ENCODE measurements around the gene MCAM.

MCAM gene

DNA sequence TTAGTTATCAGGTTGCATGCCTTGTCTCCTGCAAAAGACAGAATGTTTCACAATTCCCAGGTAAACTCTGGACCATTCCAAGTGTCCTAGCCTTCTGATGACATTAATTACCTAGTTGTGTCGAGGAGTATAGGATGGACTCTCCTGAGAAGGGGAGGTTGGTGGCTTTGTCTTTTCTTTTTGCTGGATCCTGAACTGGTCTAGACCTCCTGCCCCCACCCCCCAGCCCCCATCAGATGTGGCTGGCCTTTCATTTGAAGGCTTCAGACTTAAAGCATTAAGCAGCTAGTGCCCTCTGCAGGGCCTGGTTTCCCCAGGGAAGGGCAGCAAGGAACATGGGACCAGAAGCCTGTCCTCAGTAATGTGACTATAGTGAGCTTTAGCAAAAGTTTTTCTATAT, 9.7 kb downstream of the MCAM start:
- no peak for DNase-seq (ENCODE audit: low read depth in 2 of 2)

DNA sequence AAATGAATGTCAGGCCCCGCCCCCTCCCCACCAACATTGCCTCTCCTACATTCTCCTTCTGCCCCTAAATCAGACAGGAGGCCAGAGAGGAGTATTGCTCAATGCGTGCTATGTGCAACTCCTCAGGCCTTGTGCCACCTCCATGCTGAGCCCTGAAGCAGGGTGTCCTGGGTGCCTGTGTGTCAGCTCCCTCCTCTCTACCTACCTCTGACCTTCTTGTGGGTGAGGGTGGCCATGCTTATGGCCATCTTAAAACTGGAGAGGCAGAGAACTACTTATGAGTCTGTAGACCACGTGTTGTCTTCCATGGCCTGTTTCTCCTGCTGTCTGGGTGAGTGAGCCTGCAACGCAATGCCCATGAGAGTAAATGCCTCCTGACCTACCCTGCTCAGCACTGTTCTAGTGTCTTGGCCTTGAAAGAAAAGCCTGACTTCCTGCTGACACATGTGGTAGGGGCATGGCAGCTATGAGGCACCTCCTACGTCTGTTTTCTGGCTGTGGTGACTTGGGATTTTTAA, 10.5 kb downstream of the MCAM start:
- no peak for DNase-seq (ENCODE audit: low read depth in 2 of 2)

DNA sequence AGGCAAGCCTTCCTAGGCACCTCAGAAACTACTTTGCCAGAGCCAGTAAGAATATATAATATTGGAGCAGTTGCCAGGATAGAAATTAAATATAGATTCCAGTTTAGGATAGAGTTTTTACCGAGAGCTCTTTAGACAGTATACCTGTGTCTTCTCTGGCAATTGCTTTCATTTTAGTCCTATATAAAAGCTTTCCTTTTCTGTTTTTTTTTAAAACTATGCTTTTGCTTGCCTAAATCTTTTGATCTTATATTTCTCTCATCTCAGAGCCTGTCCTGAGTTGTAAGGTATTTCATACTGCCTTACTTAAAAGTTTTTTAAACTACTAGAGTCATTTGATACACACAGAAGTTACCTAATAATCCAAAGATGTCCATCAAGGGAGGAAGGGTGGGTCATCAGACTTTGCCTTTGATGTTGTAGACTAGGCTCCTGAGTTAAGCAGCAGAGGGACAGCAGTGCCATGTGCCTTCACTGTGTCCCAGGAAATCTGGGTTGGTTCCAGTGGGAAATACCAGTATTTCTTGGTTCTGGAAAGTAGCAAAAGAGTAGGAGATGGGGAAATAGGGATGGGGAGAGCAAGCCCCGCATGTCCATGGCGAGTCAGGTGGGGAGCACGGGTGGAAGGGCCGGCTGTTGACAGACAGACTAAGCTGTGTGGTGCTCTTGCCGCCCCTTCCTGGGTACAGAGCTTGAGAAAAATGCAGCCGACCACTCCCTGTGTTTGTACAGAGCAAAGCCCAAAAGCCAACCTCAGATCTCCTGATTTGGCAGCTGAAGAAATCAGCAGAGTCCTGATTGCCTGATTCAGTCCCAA, 11.2 kb downstream of the MCAM start:
- DNase-seq (ENCODE audit: low read depth in 2 of 2): no peak

- no peak for DNase-seq (ENCODE audit: low read depth in 2 of 2)
Measured at GRCh38 chr11:119303227-119303718, 13.7 kb downstream of the MCAM start.

GRCh38 chr11:119300198-119300964, 16.5 kb downstream of the MCAM start:
- no peak for DNase-seq (ENCODE audit: low read depth in 2 of 2)

DNA sequence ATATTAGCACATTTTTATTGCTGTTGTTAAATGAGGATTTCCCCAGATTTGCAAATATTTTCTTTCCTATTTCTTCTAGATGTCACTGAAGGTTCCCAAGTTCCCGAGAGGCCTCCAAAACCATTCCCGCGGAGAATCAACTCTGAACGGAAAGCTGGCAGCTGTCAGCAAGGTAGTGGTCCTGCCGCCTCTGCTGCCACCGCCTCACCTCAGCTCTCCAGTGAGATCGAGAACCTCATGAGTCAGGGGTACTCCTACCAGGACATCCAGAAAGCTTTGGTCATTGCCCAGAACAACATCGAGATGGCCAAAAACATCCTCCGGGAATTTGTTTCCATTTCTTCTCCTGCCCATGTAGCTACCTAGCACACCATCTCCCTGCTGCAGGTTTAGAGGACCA, 17.5 kb downstream of the MCAM start:
- no peak for DNase-seq (ENCODE audit: low read depth in 2 of 2)

DNA sequence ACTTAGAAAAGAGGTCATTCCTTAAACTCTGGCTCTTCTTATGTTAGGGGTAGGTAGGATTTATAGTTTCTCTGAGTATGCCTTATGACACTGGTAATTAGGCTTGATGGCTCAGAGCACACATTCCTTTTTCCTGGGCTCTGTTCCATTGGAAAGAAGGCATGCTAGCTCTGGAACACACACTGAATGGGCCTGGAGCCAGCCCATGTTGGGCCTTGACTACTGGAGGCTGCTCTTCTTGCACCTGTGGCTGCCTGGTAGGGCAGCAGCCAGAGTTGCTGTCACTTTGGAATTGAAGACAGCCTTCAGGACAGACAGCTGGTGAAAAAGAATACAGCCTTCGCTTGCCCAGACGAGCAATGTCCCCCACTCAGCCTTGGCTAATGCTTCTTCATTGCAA, 18.2 kb downstream of the MCAM start:
- no peak for DNase-seq (ENCODE audit: low read depth in 2 of 2)

DNA sequence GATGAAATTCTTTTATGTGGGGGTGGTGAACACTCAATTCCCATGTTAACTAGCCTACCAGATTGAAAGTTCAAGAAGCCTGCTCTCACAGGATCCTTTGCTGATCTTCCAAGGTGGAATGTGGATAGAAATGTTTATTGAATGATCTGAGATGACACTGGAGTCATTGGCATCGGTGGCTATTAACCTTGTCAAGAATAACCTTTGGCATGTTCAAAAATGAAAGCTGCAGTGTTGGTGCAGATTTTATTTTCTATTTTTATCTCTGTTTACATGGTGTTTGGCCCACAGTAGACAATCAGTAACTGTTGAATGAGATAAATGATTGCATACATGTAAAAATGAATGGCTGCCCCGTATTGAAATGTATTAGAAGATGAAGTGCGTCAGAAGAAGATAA, 19.0 kb downstream of the MCAM start:
- DNase-seq (ENCODE audit: low read depth in 2 of 2): no peak

- DNase-seq (ENCODE audit: low read depth in 2 of 2): no peak
Measured at GRCh38 chr11:119295178-119295577, 21.8 kb downstream of the MCAM start.

DNA sequence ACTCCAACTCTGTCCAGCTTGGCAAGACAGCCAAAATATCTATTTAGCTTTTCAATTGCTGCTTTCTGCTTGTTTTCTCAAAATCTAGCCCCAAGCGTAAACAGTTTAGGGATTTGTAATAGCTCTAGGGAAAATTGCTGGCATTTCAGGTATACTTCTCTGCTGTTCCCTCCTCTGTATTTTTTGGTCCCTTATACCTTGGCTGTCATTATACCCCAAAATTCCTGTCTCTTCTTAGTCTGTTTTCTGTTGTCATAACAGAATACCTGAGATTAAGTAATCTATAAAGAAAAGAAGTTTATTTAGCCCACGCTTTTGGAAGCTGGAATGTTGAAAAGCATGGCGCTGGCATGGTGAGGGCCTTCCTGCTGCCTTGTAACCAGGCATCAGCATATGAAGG, 23.5 kb downstream of the MCAM start:
- no peak for DNase-seq (ENCODE audit: low read depth in 2 of 2)

- DNase-seq (ENCODE audit: low read depth in 2 of 2): no peak
Measured at GRCh38 chr11:119290894-119291497, 25.9 kb downstream of the MCAM start.

- DNase-seq (ENCODE audit: low read depth in 2 of 2): no peak
Measured at GRCh38 chr11:119288219-119288618, 28.7 kb downstream of the MCAM start.

GRCh38 chr11:119285431-119285830, 31.5 kb downstream of the MCAM start:
- no peak for DNase-seq (ENCODE audit: low read depth in 2 of 2)

GRCh38 chr11:119284344-119285157, 32.4 kb downstream of the MCAM start:
- no peak for DNase-seq (ENCODE audit: low read depth in 2 of 2)

- no peak for DNase-seq (ENCODE audit: low read depth in 2 of 2)
Measured at GRCh38 chr11:119282495-119282894, 34.4 kb downstream of the MCAM start.

DNA sequence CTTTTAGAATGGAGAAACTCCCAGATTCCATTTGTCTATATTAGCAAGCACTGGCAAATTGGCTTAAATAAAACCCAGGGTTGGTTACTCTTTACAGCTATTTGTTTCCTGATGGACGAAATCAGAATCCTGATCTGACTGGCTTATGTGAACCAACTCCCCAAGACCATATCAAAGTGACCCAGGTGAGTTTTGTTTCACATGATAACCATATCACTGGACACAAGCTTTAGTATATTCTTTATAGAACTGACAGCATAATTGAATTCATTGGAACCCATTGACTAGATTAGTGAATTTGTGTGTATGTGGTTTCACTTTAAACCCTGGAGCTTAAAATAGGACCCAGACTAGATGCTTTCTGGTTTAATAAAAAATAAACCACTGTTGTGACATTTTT, 39.3 kb downstream of the MCAM start:
- no peak for DNase-seq (ENCODE audit: low read depth in 2 of 2)

DNA sequence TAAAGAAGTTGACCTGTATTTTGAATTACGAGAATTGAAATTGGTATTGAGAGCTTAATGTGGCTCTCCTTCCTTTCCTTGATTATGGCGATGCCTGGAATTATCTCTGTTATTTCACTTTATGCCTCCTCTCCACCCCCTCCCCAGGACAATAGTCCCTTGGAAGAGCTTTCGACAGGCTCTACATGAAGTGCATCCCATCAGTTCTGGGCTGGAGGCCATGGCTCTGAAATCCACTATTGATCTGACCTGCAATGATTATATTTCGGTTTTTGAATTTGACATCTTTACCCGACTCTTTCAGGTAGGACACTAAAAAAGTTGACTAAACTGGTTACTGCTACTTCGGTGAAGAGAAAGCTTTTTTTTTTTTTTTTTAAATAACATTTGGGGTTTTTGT, 43.2 kb downstream of the MCAM start:
- no peak for DNase-seq (ENCODE audit: low read depth in 2 of 2)

DNA sequence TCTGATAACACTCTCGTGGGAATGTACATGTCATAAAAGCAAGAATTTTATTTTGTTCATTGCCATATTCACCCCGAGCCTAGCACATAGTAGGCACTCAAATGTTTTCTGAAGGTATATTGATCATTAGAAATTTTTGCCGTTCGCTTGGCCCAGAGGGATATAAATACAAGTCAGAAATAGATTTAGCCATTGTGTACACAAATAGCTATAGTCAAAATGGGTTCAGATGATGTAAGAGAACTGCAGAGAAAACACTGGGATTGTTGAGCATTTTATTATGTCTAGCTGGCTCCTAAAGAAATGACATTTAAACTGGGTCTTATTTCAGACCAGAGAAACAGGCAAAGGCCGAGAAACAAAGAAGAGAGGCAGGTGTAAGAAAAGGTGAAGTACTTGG, 49.3 kb downstream of the MCAM start:
- no peak for DNase-seq (ENCODE audit: low read depth in 2 of 2)

GRCh38 chr11:119266517-119267255, 50.2 kb downstream of the MCAM start:
- no peak for DNase-seq (ENCODE audit: low read depth in 2 of 2)

- no peak for DNase-seq (ENCODE audit: low read depth in 2 of 2)
Measured at GRCh38 chr11:119266063-119266462, 50.9 kb downstream of the MCAM start.

All from fibroblast of skin of left biceps (primary cell).